Endothelial cell of umbilical vein (primary cell): ENCODE data around the gene ARNT2.

ENCODE experiments used
- EZH2 ChIP-seq: IDR thresholded peaks from 2 replicates; pipeline ENCODE4 v1.6.1; 2012; ENCODE audit warnings: borderline replicate concordance, low read depth, mild to moderate bottlenecking, moderate library complexity, low read length, inconsistent platforms; ENCODE audit not compliant: severe bottlenecking
- GATA2 ChIP-seq: IDR thresholded peaks from 2 replicates; pipeline ENCODE4 v1.7.0; 2011; ENCODE audit warnings: low read depth, mild to moderate bottlenecking, moderate library complexity, mixed read lengths, low read length; ENCODE audit not compliant: insufficient read length, insufficient read depth
- MAX ChIP-seq: IDR thresholded peaks from 2 replicates; pipeline ENCODE4 v1.6.1; 2011; ENCODE audit not compliant: insufficient read depth, insufficient read length
- MYC ChIP-seq: IDR thresholded peaks from one replicate; pipeline ENCODE4 v1.6.1; 2011; ENCODE audit warnings: mild to moderate bottlenecking, low read depth, low read length
- POLR2A ChIP-seq: IDR thresholded peaks from 2 replicates; pipeline ENCODE4 v1.6.1; 2012; ENCODE audit warnings: low read depth, mild to moderate bottlenecking, control low read depth, low read length
- POLR2AphosphoS5 ChIP-seq: IDR thresholded peaks from 2 replicates; pipeline ENCODE4 v1.6.1; 2012; ENCODE audit warnings: low read depth, mild to moderate bottlenecking, control low read depth, low read length, moderate library complexity; ENCODE audit not compliant: insufficient read depth
- TF ChIP-seq, protein P1 (sequence below), 2 donors: IDR thresholded peaks; 1 replicate in 1 of 2; 2 replicates in 1 of 2; pipeline ENCODE4 v1.5.1; 2011; ENCODE audit warnings: low read length in 2 of 2, mild to moderate bottlenecking in 2 of 2, moderate library complexity in 2 of 2, control low read depth in 1 of 2, inconsistent platforms in 1 of 2, low read depth in 1 of 2; ENCODE audit not compliant: insufficient read depth in 1 of 2; ENCODE audit errors: extremely low read depth in 1 of 2

GRCh38 chr15:80420658-80421057, 16.5 kb downstream of the ARNT2 start:
- TF ChIP-seq EZH2 (no peak), POLR2A (no peak), MAX (no peak), POLR2AphosphoS5 (no peak), MYC (no peak), GATA2 (no peak)
- TF ChIP-seq, protein P1, sequence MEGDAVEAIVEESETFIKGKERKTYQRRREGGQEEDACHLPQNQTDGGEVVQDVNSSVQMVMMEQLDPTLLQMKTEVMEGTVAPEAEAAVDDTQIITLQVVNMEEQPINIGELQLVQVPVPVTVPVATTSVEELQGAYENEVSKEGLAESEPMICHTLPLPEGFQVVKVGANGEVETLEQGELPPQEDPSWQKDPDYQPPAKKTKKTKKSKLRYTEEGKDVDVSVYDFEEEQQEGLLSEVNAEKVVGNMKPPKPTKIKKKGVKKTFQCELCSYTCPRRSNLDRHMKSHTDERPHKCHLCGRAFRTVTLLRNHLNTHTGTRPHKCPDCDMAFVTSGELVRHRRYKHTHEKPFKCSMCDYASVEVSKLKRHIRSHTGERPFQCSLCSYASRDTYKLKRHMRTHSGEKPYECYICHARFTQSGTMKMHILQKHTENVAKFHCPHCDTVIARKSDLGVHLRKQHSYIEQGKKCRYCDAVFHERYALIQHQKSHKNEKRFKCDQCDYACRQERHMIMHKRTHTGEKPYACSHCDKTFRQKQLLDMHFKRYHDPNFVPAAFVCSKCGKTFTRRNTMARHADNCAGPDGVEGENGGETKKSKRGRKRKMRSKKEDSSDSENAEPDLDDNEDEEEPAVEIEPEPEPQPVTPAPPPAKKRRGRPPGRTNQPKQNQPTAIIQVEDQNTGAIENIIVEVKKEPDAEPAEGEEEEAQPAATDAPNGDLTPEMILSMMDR (IDR thresholded peaks at IDR 0.05; ENCODE audit: extremely low read depth in 1 of 2, insufficient read depth in 1 of 2, low read depth in 1 of 2, low read length in 2 of 2): no peak
